H9 (cell line): ENCODE data around the gene C19orf47. TPM values are rescaled to one million over a fixed set of nuclear protein-coding genes. Genes with fewer than 3 reads are reported as not detected.
A peak's percentile ranks its signal among the peaks of the same experiment; 100 is the strongest.

ENCODE experiments used
- DNase-seq: peaks from one replicate; pipeline ENCODE4 v3.0.0-alpha.2; 2017
- H2AFZ ChIP-seq: one replicate; pipeline ENCODE4 v1.6.1; 2013; ENCODE audit warnings: mild to moderate bottlenecking, low read length, control low read depth, moderate library complexity
- H2AK5ac ChIP-seq: 2 replicates; pipeline ENCODE4 v1.6.1; 2013; ENCODE audit warnings: low read length, control low read depth, mixed read lengths; ENCODE audit not compliant: insufficient read length
- H2BK120ac ChIP-seq: one replicate; pipeline ENCODE4 v1.6.1; 2013; ENCODE audit warnings: low read depth, mild to moderate bottlenecking, low read length, control low read depth, inconsistent platforms; ENCODE audit not compliant: poor library complexity, severe bottlenecking
- H2BK12ac ChIP-seq: 2 replicates; pipeline ENCODE4 v1.6.1; 2013; ENCODE audit warnings: low read length, control low read depth, mixed read lengths, low read depth; ENCODE audit not compliant: insufficient read length
- H2BK15ac ChIP-seq: 2 replicates; pipeline ENCODE4 v1.6.1; 2013; ENCODE audit warnings: low read depth, low read length, control low read depth
- H2BK20ac ChIP-seq: one replicate; pipeline ENCODE4 v1.6.1; 2013; ENCODE audit warnings: low read depth, mild to moderate bottlenecking, low read length, control low read depth, inconsistent platforms; ENCODE audit not compliant: poor library complexity, severe bottlenecking
- H2BK5ac ChIP-seq: 2 replicates; pipeline ENCODE4 v1.6.1; 2013; ENCODE audit warnings: low read length, control low read depth, mixed read lengths; ENCODE audit not compliant: insufficient read length
- H3K14ac ChIP-seq: 2 replicates; pipeline ENCODE4 v1.6.1; 2013; ENCODE audit warnings: low read length, control low read depth; ENCODE audit not compliant: insufficient read depth
- H3K18ac ChIP-seq: 2 replicates; pipeline ENCODE4 v1.6.1; 2013; ENCODE audit warnings: low read depth, mild to moderate bottlenecking, mixed read lengths, low read length, control low read depth; ENCODE audit not compliant: insufficient read length
- H3K23ac ChIP-seq: 2 replicates; pipeline ENCODE4 v1.6.1; 2013; ENCODE audit warnings: low read length, control low read depth, mixed read lengths, low read depth; ENCODE audit not compliant: insufficient read length
- H3K23me2 ChIP-seq: 2 replicates; pipeline ENCODE4 v1.6.1; 2013; ENCODE audit warnings: low read depth, mild to moderate bottlenecking, mixed read lengths, low read length, control low read depth; ENCODE audit not compliant: insufficient read length, poor library complexity, severe bottlenecking
- H3K27ac ChIP-seq: 2 replicates; pipeline ENCODE4 v1.5.1; 2013; ENCODE audit warnings: low read length, control low read depth, mixed read lengths, low read depth; ENCODE audit not compliant: insufficient read length
- H3K27me3 ChIP-seq: 2 replicates; pipeline ENCODE4 v1.6.1; 2013; ENCODE audit warnings: low read length, control low read depth, inconsistent platforms; ENCODE audit not compliant: insufficient read depth
- H3K4ac ChIP-seq: 2 replicates; pipeline ENCODE4 v1.6.1; 2013; ENCODE audit warnings: low read depth, mild to moderate bottlenecking, control low read depth, inconsistent platforms, low read length, moderate library complexity
- H3K4me1 ChIP-seq: 2 replicates; pipeline ENCODE4 v1.6.1; 2013; ENCODE audit warnings: low read length, control low read depth, inconsistent platforms; ENCODE audit not compliant: insufficient read depth
- H3K4me2 ChIP-seq: 2 replicates; pipeline ENCODE4 v1.6.1; 2013; ENCODE audit warnings: low read length, control low read depth, mixed read lengths; ENCODE audit not compliant: insufficient read length, insufficient read depth
- H3K56ac ChIP-seq: 2 replicates; pipeline ENCODE4 v1.6.1; 2013; ENCODE audit warnings: low read depth, mild to moderate bottlenecking, mixed read lengths, low read length, control low read depth; ENCODE audit not compliant: insufficient read length
- H3K79me1 ChIP-seq: 2 replicates; pipeline ENCODE4 v1.6.1; 2013; ENCODE audit warnings: low read depth, mild to moderate bottlenecking, moderate library complexity, low read length, control low read depth, inconsistent platforms; ENCODE audit not compliant: insufficient read depth, poor library complexity, severe bottlenecking
- H3K79me2 ChIP-seq: 2 replicates; pipeline ENCODE4 v1.6.1; 2013; ENCODE audit warnings: low read length, control low read depth, inconsistent platforms; ENCODE audit not compliant: insufficient read depth
- H3K9ac ChIP-seq: 2 replicates; pipeline ENCODE4 v1.6.1; 2013; ENCODE audit warnings: low read length, control low read depth, mixed read lengths; ENCODE audit not compliant: insufficient read length; ENCODE audit errors: extremely low read depth
- H3K9me3 ChIP-seq: one replicate; pipeline ENCODE4 v1.6.1; 2013; ENCODE audit warnings: low read depth, low read length, inconsistent platforms; ENCODE audit not compliant: control insufficient read depth
- H3T11ph ChIP-seq: one replicate; pipeline ENCODE4 v1.6.1; 2013; ENCODE audit warnings: mild to moderate bottlenecking, low read length, control low read depth, inconsistent platforms
- H4K20me1 ChIP-seq: one replicate; pipeline ENCODE4 v1.6.1; 2013; ENCODE audit not compliant: control insufficient read depth, insufficient read length, insufficient read depth
- H4K5ac ChIP-seq: 2 replicates; pipeline ENCODE4 v1.6.1; 2013; ENCODE audit warnings: low read depth, mild to moderate bottlenecking, mixed read lengths, low read length, control low read depth; ENCODE audit not compliant: insufficient read length
- H4K8ac ChIP-seq: replicated peaks from 2 replicates; pipeline ENCODE4 v1.6.1; 2013; ENCODE audit warnings: low read length, control low read depth, mixed read lengths, low read depth; ENCODE audit not compliant: insufficient read length
- H4K91ac ChIP-seq: 2 replicates; pipeline ENCODE4 v1.6.1; 2013; ENCODE audit warnings: low read depth, mild to moderate bottlenecking, moderate library complexity, mixed read lengths, low read length, control low read depth; ENCODE audit not compliant: insufficient read length
- H3K27ac Mint-ChIP-seq, 3 experiments: 2 replicates in 2 of 3; 3 replicates in 1 of 3; pipeline ENCODE4 v1.8.0; 2020 to 2021; ENCODE audit warnings: mixed read lengths in 3 of 3, mild to moderate bottlenecking in 1 of 3, moderate library complexity in 1 of 3
- H3K27me3 Mint-ChIP-seq: 2 replicates; pipeline ENCODE4 v1.8.0; 2021; ENCODE audit warnings: low read depth, mild to moderate bottlenecking, moderate library complexity, mixed read lengths
- H3K36me3 Mint-ChIP-seq, 3 experiments: 2 replicates in 2 of 3; 3 replicates in 1 of 3; pipeline ENCODE4 v1.8.0; 2020 to 2021; ENCODE audit warnings: low read depth in 3 of 3, mixed read lengths in 3 of 3; ENCODE audit not compliant: insufficient read depth in 1 of 3
- H3K4me1 Mint-ChIP-seq, 2 experiments: 2 replicates each; pipeline ENCODE4 v1.8.0; 2020; ENCODE audit warnings: mixed read lengths in 2 of 2
- H3K4me3 Mint-ChIP-seq, 2 experiments: 2 replicates in 1 of 2; 3 replicates in 1 of 2; pipeline ENCODE4 v1.8.0; 2020 to 2021; ENCODE audit warnings: mild to moderate bottlenecking in 2 of 2, mixed read lengths in 2 of 2, moderate library complexity in 1 of 2
- H3K9me3 Mint-ChIP-seq, 2 experiments: 2 replicates in 1 of 2; 3 replicates in 1 of 2; pipeline ENCODE4 v1.8.0; 2020; ENCODE audit warnings: mild to moderate bottlenecking in 2 of 2, mixed read lengths in 2 of 2, moderate library complexity in 1 of 2
- CTCF ChIP-seq: fragments of 200-600 bp; sonication (generic); conservative IDR thresholded peaks from 3 replicates; pipeline ENCODE4 v1.8.0; 2021; ENCODE audit warnings: antibody characterized with exemption, mild to moderate bottlenecking
- WGBS: extraction: QIAGEN DNeasy Blood & Tissue Kit; methylation state at CpG from one replicate; pipeline ENCODE4 v1.1.7; 2013; ENCODE audit warnings: missing lambda C conversion rate, low lambda C conversion rate, mixed read lengths; ENCODE audit not compliant: insufficient read length; ENCODE audit errors: extremely low coverage; 5-methylcytosine and 5-hydroxymethylcytosine counted together
- total RNA-seq: library from RNA; stranded (reverse); gene quantifications from 2 replicates; pipeline ENCODE4 v1.2.1, GENCODE V29; 2021

Gene C19orf47
- total RNA-seq, 1 experiment from 2014 or later = 19.4 TPM

- no CpG with 5 or more reads among the region's 13 CpGs for WGBS
- Mint-ChIP-seq H3K4me1 (peaks cover 5 to 8% of the 10 kb centered on the region in 2 experiments), H3K27me3 (no peaks in the 10 kb centered on the region; the same call in 1 of the 2 replicates)
These were observed 12.0 kb upstream of the C19orf47 start for GRCh38 chr19:40360020-40360707.

More at GRCh38 chr19:40360020-40360707, 12.0 kb upstream of the C19orf47 start:
- Mint-ChIP-seq H3K27ac (peak overlapping the region in 2 of 3 experiments; percentile 20 to 38; a peak in 2 of 7 replicates), H3K9me3 (no peaks in the 10 kb centered on the region), H3K4me3 (no peak overlapping the region), H3K36me3 (no peaks in the 10 kb centered on the region)
- Histone ChIP-seq H3K4me2 (no peak overlapping the region), H3K23me2 (no peaks in the 10 kb centered on the region), H2BK15ac (no peak overlapping the region), H3K79me2 (no peaks in the 10 kb centered on the region), H4K91ac (no peak overlapping the region), H3K4ac (no peak overlapping the region), H3K14ac (no peak overlapping the region), H3K4me1 (no peaks in the 10 kb centered on the region), H4K5ac (no peak overlapping the region), H3K23ac (no peak overlapping the region), H2BK120ac (no peak overlapping the region), H2BK20ac (no peak overlapping the region), H2BK5ac (no peak overlapping the region), H2AK5ac (no peak overlapping the region), H3T11ph (no peak overlapping the region), H3K56ac (no peak overlapping the region), H3K27ac (no peak overlapping the region), H2AFZ (no peak overlapping the region), H3K18ac (no peak overlapping the region), H3K9me3 (no peaks in the 10 kb centered on the region), H4K8ac (no peak overlapping the region), H3K79me1 (no peaks in the 10 kb centered on the region), H2BK12ac (no peak overlapping the region), H3K27me3 (no peaks in the 10 kb centered on the region), H3K9ac (no peak overlapping the region), H4K20me1 (no peaks in the 10 kb centered on the region)
- DNase-seq = no peak
- TF ChIP-seq CTCF = no peak
